GM21717 (cell line): ENCODE results near the gene SLC16A12.
A peak's percentile ranks its signal among the peaks of the same experiment; 100 is the strongest.
"Not testable (repeated sequence)": the region's sequence is repeated elsewhere in the genome, so short reads cannot be mapped to it uniquely, and the experiment has no call there.

Experiments
- ATAC-seq: cut with Tn5 transposase; IDR thresholded peaks from one replicate; pipeline ENCODE4 v1.9.1; 2021; ENCODE audit warnings: mild to moderate bottlenecking, moderate library complexity; ENCODE audit not compliant: unreplicated experiment

Gene SLC16A12

GRCh38 chr10:89427629-89428028 is 107.8 kb downstream of the SLC16A12 start:
- ATAC-seq, result no peak

GRCh38 chr10:89426230-89426868 is 109.0 kb downstream of the SLC16A12 start:
- no peak for ATAC-seq

- no peak for ATAC-seq
Observed at GRCh38 chr10:89425000-89425399, 110.4 kb downstream of the SLC16A12 start.

GRCh38 chr10:89421018-89421476 is 114.3 kb downstream of the SLC16A12 start:
- ATAC-seq, result no peak

DNA sequence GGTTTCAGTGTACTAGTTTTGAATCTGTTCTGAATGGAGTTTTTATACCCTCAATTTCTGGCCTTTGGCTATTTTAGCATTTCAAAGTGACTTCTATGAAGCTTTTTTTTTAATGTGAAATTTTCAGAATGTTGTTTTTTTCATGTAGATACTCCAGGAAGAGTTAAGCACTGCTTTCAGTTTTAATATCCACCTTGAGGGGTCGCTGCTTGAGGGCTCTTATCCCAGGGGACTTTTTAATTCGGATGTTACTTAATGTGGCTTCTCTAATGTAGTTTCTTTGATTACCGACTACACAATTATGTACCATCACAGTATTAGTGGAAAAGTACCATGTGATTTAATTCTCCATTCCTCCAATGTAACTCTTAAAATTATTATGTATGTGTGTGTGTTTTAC is 115.8 kb downstream of the SLC16A12 start:
- ATAC-seq, result no peak

- ATAC-seq, result no peak
Observed at GRCh38 chr10:89416465-89416864, 118.9 kb downstream of the SLC16A12 start.

DNA sequence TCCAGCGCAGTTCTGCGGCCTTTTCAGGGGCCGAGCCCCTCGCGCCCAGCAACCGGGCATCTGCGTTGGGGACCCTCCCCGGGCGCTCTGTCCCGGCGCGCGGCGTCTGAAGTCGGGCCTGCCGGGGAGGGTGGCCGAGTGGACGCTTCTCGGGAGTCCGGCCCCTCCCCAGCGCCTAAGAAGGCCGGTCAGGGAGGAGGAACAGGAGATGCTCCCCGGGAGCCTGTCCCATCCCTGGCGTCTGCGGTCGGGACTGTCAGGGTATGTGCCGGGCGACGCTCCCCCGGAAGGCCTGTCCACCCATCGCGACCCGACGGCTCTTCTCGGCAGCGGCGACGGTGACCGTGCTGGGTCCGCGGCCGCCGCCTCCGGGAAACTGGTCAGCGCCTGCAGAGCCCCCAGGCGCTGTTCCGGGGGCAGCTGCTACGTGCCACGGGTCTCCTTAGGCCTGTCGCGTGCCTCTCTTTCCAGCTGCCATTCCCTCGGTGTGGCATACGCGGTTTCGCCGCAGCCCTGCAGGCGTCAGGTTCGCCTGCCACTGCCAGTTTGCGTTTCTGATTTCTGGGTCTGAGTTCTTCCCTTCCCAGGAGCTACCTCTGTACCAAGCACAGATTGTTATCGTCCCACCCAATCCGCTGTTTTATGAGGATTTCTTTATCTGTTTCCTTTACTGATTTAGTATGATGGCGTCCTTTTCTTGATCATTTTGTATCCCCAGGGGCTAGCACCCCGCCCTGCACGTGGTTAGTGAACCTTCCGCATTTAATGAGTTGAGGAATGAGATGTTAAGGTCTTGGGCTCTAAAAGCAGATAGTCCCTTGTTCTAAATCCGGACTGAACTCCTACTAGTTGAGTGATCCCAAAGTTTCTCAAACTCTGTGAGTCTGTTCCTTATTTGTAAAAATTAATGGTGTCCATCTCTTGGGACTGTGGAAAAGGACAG is 120.2 kb downstream of the SLC16A12 start:
- ATAC-seq, result peak; percentile 35

GRCh38 chr10:89414146-89414878 is 121.1 kb downstream of the SLC16A12 start, which contains the start of gene IFIT5:
Gene IFIT5, plus strand, starts transcription at chr10:89414568. Its CDS starts 231 bp downstream, at chr10:89414799.
- ATAC-seq, result peak; percentile 80

- ATAC-seq, result no peak
Observed at GRCh38 chr10:89413398-89413912, 121.9 kb downstream of the SLC16A12 start.

DNA sequence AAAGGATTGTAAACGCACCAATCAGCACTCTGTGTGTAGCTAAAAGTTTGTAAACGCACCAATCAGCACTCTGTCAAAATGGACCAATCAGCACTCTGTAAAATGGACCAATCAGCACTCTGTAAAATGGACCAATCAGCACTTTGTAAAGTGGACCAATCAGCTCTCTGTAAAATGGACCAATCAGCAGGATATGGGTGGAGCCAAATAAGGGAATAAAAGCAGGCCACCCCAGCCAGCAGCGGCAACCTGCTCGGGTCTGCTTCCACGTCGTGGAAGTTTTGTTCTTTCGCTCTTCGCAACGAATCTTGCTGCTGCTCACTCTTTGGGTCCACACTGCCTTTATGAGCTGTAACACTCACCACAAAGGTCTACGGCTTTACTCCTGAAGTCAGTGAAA is 123.1 kb downstream of the SLC16A12 start:
- ATAC-seq, result not testable (repeated sequence)

DNA sequence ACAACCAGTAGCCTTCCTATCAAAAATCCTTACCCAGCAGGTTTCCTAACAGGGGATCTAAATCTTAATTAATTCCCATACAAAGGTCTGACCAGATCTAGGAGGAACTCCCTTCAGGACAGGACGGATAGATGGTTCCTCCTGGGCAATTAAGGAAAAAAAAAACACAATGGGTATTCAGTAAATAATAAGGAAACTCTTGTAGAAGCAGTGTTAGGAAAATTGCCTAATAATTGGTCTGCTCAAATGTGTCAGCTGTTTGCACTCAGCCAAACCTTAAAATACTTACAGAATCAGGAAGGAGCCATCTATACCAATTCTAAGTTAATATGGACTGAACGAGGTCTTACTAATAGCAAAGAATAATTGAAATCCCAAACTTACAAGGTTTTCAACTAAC is 124.3 kb downstream of the SLC16A12 start:
- not testable (repeated sequence) for ATAC-seq

DNA sequence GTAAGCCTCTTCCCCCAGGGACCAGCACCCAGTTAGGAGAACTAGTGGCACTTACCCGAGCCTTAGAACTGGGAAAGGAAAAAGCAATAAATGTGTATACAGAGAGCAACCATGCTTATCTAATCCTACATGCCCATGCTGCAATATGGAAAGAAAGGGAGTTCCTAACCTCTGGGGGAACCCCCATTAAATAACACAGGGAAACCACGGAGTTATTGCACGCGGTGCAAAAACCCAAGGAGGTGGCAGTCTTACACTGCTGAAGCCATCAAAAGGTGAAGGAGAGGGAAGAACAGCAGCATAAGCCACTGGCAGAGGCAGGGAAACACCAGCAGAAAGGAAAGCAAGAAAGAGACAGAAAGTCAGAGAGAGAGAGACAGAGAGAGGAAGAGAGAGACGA is 124.8 kb downstream of the SLC16A12 start:
- ATAC-seq, result not testable (repeated sequence)

DNA sequence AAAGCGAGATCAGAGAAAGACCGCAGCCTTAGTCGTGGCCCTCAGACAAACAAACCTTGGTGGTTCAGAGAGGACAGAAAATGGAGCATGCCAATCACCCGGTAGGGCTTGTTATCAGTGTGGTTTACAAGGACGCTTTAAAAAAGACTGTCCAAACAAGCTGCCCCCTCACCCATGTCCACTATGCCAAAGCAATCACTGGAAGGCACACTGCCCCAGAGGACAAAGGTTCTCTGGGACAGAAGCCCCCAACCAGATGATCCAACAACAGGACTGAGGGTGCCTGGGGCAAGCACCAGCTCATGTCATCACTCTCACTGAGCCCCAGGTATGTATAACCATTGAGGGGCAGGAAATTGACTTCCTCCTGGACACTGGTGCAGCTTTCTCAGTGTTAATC is 126.1 kb downstream of the SLC16A12 start:
- not testable (repeated sequence) for ATAC-seq

GRCh38 chr10:89407792-89408191 is 127.6 kb downstream of the SLC16A12 start:
- ATAC-seq, result not testable (repeated sequence)

DNA sequence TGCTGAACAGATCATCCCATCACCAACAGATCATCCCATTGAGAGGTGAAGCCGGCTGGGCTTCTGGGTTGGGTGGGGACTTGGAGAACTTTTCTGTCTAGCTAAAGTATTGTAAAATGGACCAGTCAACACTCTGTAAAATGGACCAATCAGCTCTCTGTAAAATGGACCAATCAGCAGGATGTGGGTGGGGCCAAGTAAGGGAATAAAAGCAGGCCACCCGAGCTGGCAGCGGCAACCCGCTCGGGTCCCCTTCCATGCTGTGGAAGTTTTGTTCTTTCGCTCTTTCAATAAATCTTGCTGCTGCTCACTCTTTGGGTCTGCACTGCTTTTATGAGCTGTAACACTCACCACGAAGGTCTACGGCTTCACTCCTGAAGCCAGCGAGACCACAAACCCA is 129.2 kb downstream of the SLC16A12 start:
- not testable (repeated sequence) for ATAC-seq

- no peak for ATAC-seq
Observed at GRCh38 chr10:89404104-89405047, 131.0 kb downstream of the SLC16A12 start.

- no peak for ATAC-seq
Observed at GRCh38 chr10:89403043-89403442, 132.4 kb downstream of the SLC16A12 start.

DNA sequence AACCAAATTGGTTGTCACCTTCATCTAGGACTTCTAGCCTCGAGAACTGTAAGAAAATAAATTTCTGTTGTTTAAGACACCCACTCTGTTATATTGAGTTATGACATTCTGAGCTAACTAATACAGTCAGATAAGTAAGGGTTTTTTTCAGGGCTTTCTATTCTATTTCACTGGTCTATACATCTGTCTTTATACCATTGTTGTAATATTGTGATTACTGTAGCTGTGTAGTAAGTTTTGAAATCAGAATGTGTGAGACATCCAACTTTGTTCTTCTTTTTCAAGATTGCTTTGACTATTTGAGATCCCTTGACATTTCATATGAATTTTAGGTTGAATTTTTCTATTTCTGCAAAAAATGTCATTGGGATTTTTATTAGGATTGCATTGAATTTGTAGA is 135.4 kb downstream of the SLC16A12 start:
- ATAC-seq, result no peak

DNA sequence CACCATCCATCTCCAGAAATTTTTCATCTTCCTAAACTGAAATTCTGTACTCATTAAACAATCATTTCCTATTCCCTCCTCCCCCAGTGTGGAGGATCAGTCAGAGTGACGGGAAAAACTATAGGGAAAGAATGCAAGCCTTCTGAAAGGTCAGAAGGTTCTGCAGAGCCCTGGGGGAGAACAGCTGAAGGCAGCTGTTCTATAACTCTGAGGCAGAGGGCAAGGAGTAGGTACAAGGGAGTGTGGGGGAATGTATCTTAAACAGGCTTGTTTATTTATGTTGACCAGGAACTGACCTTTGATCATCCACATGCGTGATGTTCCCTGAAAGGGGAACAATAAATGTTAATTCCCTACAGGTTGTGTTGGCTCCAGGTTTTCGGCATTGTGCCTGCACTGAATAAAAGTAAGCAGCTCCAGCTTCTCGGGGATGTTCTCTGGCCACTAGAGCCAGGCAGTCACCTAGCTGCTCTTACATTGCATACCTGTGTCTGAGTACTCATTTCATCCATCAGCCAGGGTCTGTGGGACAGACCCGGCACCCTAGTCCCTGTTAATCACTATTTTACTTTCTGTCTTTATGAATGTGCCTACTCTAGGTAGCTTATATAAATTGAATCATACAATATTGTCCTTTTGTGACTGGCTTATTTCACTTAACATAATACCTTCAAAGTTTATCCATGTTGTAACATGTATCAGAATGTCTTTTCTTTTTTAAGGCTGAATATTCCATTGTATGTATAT is 137.2 kb downstream of the SLC16A12 start:
- no peak for ATAC-seq
